GM21786 (cell line): ENCODE measurements around the gene TMEM114.

ENCODE experiments used
- ATAC-seq: cut with Tn5 transposase; IDR thresholded peaks from one replicate; pipeline ENCODE4 v1.9.1; 2021; ENCODE audit not compliant: unreplicated experiment

The TMEM114 gene

DNA sequence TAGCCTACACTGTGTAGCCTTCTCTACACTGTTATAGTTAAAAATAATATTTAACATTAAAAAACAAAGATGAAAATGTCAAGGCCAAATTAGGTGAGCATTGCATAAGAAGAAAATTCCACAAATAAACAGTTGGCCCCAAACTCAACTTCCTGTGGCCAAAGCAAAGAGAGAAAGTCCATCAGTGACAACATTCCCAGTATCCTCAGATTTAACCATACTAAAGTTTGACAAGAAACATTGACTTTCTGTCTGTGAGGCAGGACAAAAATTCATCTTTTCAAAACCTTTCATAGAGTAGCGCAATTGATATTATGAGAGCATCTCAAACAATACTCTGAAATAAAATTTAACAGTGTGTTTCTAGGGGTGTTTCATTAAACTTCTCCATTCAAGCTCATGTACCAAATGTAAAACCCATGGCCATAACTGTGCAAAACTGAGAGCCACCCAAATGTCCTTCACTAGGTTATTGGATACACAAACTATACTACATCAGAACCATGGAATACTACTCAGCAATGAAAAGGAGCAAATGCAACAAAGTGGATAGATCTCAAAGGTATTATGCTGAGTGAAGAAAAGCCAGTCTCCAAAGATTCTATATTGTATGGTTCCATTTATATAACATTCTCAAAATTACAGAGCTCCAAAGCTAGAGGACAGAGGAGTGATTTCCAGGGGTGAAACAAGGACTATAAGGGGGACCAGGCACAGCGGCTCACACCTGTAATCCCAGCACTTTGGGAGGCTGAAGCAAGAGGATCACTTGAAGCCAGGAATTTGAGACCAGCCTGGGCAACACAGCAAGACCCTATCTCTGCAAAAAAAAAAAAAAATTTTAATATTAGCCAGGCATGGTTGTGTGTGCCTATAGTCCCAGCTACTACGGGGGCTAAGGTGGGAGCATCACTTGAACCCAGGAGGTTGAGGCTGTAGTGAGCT is 38.7 kb downstream of the TMEM114 start:
- no peak for ATAC-seq

DNA sequence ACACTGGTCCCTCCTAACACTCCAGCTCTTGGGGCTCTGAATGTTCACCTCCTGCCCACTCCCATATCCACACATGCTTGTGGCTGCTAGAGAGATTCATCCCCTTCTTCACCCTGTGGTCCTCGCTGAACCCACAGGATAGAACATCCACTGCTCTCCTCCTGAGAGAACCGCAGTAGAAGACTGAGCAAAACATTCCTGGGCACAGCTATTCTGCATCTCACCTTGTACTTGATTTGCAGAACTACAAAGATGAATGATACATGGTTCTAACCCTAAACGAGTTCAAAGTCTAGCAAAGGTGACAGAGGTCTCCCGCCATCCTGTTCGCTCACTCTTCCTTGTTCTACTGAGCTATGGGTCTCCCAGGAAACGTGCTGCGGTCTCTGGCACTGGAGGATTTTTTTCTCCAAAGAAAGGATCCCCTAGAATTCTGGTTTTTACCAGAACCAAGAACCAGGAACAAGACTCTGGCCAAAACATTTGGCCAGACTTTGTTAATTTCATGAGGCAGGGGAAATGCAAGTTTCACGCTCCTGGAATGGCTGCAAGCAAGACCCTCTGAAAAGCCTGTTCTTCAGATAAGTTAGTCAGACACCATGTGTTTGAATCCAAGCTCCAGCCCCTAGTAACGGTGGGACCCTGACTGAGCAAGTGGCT is 39.5 kb downstream of the TMEM114 start:
- ATAC-seq = no peak

DNA sequence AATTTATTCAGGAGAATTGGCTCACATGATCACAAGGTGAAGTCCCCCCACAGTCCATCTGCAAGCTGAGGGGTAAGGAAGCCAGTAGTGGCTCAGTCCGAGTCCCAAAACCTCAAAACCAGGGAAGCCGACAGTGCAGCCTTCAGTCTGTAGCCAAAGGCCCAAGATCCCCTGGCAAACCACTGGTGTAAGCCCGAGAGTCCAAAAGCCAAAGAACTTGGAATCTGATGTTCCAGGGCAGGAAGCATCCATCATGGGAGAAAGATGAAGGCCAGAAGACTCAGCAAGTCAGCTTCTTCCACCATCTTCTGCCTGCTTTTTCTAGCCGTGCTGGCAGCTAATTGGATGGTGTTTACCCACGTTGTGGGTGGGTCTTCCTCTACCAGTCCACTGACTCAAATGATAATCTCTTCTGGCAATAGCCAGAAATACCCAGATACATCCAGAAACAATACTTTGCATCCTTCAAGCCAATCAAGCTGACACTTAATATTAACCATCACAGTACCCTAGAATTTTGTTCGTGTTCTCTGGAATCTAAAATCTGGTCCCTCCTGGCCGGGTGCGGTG is 40.4 kb downstream of the TMEM114 start:
- no peak for ATAC-seq

DNA sequence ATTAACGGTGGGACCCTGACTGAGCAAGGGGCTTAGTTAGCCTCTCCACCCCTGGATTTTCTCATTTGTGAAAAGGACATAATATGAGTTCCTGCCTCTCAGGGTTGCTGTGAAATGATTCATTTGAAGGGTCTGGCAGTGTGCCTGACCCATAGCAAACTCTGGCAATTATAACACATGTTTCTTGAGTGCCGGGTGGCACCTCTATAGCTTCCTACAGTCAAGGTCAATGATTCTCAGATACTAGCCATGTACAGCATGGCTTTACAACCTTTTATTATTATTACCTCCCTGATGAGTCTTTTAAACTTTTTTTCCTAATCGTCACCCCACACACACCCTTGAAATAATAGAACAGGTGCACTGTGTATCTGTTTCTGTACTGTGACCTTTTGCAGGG is 42.1 kb downstream of the TMEM114 start:
- no peak for ATAC-seq

DNA sequence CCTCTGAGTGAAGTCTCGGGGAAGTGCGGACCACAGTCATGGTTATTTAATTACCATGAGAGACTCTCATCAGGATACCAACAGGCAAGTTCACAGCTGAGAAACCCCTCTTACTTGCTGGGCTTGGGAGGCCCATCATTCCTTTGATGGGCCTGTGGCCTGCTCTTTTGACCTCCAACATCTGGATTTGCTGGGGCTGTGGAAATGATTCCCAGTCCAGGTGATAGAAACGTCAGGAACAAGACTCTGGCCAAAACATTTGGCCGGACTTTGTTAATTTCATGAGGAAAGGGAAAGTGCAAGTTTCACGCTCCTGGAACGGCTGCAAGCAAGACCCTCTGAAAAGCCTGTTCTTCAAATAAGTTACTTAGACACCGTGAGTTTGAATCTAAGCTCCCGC is 42.5 kb downstream of the TMEM114 start:
- no peak for ATAC-seq

DNA sequence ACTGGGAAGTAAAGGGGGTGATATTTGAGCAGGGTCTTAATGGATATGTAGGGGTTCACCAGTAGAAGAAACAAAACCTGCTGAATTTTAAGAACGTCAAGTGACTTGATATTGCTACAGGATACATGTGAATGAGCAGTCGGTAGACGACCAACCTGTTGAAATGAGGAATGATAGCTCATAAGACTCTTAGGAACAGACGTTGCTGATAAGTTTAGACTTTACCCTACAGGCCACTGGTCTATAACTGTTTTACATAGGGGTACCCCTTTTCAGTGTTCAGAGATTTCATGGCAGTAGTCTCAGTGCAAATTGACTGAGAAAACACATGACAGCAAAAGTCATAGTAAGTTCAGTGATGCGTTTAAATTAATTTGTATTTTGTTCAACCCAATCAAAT is 45.9 kb downstream of the TMEM114 start:
- no peak for ATAC-seq

DNA sequence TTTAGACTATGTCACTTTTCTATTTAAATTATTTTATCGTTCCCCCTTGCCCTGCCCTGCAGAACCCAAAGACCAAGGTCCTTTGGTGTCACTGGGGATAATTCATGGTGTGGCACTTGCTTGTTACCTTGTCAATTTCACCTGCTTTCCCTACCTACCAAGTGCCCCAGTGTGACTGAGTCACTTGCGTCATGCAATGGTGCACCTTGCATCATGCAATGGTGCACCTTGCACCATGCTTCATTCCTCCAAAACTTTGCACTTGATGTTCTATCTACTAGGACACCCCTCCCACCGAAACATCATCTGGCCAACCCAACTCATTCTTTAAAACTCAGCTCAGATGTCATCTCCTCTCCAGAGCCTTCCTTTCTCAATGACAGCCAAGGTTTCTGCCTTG is 47.1 kb downstream of the TMEM114 start:
- no peak for ATAC-seq

DNA sequence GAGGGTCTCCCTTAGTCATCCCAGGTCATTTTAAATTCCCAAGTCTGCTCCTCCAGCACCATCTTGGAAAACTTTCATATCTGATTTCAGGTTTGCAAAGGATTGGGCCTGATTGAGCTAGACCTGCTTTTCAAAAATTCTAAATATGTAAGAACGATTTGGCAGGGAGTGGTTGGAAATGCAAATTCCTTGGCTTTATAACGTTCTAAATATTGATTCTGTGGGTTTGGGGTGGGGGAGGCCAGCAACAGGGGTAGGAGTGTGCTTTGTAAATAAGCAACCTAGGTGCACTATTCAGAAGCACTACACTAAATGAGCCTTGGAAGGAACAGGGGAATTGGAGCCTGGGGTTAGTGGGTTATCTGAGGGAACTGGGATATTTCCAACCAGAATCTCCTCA is 47.9 kb downstream of the TMEM114 start:
- no peak for ATAC-seq

DNA sequence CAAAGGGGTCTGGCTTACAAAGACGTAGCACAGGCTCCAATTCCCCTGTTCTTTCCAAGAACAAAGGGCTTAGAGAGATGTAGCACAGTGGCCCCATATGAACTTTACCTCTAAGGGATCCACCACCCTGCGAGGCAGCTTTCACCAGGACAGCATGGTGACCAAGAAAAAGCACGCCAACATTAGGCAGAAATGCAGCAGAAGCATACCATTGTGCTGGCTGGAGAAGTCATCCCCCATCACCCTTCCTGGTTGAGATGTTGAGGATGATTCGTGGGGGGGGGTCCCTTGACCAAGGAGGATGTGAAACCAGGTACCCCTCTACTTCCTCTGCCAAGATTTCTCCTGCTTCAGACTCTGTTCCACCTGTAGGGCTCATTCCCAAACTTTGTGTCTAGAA is 48.4 kb downstream of the TMEM114 start:
- ATAC-seq = no peak

DNA sequence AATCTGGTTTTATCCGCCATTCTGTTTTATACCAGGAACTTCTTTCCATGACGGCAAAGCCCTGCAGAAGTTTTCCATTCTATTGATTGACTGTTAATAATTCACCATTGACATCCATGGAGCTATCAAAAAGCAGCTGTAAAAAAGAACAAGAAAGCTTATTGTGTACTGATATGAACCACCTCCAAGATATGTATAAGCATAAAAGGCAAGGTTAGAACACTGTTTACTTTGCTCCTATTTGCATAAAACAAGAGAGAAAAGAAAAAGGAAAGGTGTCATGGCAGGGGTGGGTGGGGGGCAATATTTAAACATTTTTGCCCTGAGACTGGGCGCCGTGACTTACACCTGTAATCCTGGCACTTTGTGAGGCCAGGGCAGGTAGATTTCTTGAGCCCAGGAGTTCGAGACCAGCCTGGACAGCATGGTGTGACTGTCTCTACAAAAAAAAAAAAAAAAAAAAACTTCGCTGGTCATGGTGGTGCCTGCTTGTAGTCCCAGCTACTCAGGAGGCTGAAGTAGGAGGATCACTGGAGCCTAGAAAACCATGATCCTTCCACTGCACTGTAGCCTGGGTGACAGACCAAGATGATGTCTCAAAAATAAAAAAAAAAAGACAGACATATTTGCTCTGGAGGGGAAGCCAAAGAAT is 52.5 kb downstream of the TMEM114 start:
- no peak for ATAC-seq

DNA sequence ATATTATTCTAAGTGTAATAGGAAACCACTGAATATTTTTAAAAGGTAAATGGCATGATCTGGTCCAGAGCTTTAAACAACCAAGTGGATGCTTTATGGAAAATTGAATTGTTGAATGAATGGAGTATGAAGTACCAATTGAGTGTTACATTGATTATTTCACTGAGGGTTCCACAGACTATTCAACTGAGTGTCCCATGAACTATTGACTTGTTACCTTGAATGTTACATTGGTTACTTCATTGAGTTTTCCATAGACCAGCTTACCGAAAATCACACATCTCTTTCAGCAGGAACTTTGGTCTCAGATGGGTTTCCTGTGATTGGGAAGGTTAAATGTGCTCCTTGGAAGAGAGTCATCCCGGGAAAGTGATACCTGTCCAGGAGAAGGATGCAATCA is 56.8 kb downstream of the TMEM114 start:
- no peak for ATAC-seq

DNA sequence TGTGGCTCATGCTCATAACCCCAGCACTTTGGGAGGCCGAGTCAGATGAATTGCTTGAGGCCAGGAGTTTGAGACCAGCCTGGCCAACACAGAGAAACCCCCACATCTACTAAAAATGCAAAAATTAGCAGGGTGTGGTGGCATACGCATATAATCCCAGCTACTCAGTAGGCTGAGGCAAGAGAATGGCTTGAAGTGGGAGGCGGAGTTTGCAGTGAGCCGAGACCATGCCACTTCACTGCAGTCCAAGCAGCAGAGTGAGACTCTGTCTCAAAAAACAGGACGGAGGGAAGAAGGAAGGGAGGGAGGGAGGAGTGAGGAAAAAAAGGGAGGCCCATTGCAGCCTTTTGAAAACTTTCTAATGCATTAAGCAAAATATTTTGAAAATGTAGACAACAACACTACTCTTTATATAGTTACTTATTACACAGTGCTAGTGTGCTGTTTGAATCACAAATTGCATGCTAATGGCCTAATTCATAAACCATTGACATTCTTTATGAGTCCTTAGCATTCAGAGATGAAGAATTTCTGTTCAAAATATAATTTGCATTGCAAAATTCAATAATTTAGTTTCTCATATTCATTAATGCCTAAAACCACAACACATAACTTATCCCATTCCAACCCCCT is 59.4 kb downstream of the TMEM114 start:
- no peak for ATAC-seq

DNA sequence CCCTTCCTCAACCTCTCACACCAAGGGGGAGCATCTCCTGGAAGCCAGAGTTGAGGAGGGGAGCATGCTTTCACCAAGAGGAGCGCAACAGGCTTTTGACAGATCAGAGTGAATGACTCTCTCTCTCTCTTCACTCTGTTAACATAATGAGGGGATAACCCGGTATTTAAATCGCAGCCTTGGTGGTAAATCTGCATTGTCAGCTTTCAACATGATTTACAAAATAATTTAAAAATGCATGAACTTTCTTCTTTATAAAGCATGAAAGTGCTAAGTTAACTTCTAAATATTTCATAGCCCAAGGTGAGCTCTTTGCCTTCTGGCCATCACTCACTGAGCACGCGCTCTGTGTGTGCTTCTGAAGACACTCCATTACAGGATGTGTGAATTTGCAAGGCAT is 61.8 kb downstream of the TMEM114 start:
- no peak for ATAC-seq

DNA sequence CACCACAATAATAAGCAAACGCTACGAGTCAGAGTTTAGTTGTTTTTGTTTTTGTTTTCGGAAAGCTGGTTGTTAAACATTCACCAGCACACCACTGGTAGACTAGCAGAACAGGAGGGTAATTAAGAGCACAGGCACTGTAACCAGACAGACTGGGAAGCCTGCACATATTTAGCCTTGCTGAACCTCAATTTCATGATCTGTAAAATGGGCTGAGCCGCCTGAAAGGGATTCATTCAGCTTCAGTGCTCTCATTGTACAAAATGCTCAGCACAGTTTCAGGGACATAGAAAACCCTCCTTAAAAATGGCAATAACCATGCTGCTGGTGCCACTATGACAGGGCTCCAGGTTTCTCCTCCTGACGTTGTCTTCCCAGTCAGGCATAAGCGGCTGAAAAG is 66.4 kb downstream of the TMEM114 start:
- no peak for ATAC-seq

DNA sequence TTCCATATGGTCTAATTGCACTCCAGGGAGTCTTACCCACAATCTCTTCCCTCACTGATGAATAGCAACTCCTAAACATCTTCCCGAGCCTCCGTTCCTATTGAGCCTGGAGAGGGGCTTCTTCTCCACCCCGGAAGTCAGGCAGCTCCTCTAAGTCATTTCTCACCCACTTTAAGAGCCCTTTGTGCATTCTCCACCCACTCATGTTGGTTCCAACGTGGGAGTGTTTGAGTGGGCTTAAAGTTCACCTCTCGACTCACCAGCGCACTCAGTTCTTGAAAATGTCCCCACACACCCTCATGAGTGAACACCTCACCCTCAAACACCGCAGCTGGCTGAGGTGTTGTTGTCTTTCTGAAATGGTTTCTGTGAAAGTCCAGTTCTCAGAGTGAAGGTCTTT is 67.6 kb downstream of the TMEM114 start:
- ATAC-seq = no peak

DNA sequence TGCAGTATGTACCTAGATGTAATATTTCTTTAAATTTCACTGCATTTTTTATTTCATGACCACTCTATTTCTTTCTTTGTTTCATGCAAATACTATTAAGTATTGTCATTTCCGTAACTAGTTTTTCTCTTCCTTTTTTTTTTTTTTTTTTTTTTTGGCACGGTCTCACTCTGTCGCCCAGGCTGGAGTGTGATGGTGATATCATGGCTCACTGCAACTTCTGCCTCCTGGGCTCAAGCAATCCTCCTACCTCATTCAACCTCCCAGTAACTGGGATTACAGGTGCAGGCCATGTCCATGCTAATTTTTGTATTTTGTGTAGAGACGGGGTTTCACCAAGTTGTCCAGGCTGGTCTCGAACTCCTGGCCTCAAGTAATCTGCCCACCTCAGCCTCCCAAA is 70.7 kb downstream of the TMEM114 start:
- no peak for ATAC-seq
